KOPT-K1 (cell line): ENCODE measurements around the gene OGDH.
A peak's percentile ranks its signal among the peaks of the same experiment; 100 is the strongest.
"Not testable (repeated sequence)": the region's sequence is repeated elsewhere in the genome, so short reads cannot be mapped to it uniquely, and the experiment has no call there.

ENCODE experiments used
- H3K27ac ChIP-seq: fragments of 200-600 bp; sonication (generic); 2 replicates; pipeline ENCODE4 v1.5.1; 2016; ENCODE audit warnings: antibody characterized with exemption, mild to moderate bottlenecking, low read depth, low read length; ENCODE audit not compliant: poor library complexity, severe bottlenecking
- H3K36me3 ChIP-seq: fragments of 200-600 bp; sonication (generic); 2 replicates; pipeline ENCODE4 v1.5.1; 2017; ENCODE audit warnings: antibody characterized with exemption, mild to moderate bottlenecking, low read length, moderate library complexity; ENCODE audit not compliant: insufficient read depth
- H3K9me3 ChIP-seq: fragments of 200-600 bp; sonication (generic); 2 replicates; pipeline ENCODE4 v1.5.1; 2017; ENCODE audit warnings: antibody characterized with exemption, low read length, mild to moderate bottlenecking; ENCODE audit not compliant: insufficient read depth, poor library complexity, severe bottlenecking

Gene OGDH

GRCh38 chr7:44729949-44730590 is 123.6 kb downstream of the OGDH start:
- H3K9me3 ChIP-seq = no peaks in the 10 kb centered on the region
- no peak overlapping the region for H3K27ac ChIP-seq
- no peaks in the 10 kb centered on the region for H3K36me3 ChIP-seq

DNA sequence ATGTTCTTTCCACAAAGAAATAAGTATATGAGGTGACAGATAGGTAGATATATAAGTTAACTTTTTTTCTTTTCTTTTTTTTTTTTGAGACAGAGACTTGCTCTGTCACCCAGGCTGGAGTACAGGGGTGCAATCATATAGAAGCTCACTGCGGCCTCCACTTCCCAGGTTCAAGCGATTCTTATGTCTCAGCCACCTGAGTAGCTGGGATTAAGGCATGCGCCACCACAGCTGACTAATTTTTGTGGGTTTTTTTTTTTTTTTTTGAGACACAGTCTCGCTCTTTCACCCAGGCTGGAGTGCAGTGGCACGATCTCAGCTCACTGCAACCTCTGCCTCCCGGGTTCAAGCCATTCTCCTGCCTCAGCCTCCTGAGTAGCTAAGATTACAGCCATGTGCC is 126.5 kb downstream of the OGDH start:
- not testable (repeated sequence) for H3K27ac ChIP-seq, H3K9me3 ChIP-seq, H3K36me3 ChIP-seq

DNA sequence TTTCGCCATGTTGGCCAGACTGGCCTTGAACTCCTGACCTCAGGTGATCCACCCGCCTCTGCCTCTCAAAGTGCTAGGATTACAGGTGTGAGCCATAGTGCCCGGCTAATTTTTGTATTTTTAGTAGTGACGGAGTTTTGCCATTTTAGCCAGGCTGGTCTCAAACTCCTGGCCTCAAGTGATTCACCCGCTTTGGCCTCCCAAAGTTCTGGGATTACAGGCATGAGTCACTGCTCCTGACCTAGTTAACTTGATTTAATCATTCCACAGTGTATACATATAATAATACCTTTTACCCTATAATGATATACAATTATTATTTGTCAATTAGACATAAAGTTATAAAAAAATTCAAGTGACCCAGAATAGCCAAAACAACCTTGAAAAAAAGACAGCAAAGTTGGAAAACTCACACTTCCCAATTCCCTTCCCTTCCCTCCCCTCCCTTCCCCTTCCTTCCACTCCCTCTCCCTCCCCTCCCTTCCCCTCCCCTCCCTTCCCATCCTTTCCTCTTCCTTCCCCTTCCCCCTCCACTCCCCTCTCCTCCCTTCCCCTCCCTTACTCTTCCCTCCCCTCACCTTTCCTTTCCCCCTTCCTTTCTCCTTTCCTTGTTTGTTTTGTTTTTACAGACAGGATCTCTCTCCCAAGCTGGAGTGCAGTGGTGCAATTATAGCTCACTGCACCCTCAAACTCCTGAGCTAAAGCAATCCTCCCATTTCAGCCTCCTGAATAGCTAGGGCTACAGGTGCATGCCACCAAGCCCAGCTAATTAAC is 127.5 kb downstream of the OGDH start:
- Histone ChIP-seq H3K27ac (no peak overlapping the region), H3K36me3 (no peaks in the 10 kb centered on the region), H3K9me3 (no peaks in the 10 kb centered on the region)

- H3K27ac ChIP-seq = no peak overlapping the region
- no peaks in the 10 kb centered on the region for H3K9me3 ChIP-seq
These were observed 129.2 kb downstream of the OGDH start for GRCh38 chr7:44735403-44736165.

GRCh38 chr7:44736896-44737295 is 130.5 kb downstream of the OGDH start:
- Histone ChIP-seq H3K27ac (no peak overlapping the region), H3K36me3 (no peaks in the 10 kb centered on the region), H3K9me3 (no peaks in the 10 kb centered on the region)

More at GRCh38 chr7:44735403-44736165, 129.2 kb downstream of the OGDH start:
- no peaks in the 10 kb centered on the region for H3K36me3 ChIP-seq

- H3K9me3 ChIP-seq = no peaks in the 10 kb centered on the region
- H3K36me3 ChIP-seq = no peaks in the 10 kb centered on the region
- no peak overlapping the region for H3K27ac ChIP-seq
These were observed 131.8 kb downstream of the OGDH start for GRCh38 chr7:44738051-44738723.

DNA sequence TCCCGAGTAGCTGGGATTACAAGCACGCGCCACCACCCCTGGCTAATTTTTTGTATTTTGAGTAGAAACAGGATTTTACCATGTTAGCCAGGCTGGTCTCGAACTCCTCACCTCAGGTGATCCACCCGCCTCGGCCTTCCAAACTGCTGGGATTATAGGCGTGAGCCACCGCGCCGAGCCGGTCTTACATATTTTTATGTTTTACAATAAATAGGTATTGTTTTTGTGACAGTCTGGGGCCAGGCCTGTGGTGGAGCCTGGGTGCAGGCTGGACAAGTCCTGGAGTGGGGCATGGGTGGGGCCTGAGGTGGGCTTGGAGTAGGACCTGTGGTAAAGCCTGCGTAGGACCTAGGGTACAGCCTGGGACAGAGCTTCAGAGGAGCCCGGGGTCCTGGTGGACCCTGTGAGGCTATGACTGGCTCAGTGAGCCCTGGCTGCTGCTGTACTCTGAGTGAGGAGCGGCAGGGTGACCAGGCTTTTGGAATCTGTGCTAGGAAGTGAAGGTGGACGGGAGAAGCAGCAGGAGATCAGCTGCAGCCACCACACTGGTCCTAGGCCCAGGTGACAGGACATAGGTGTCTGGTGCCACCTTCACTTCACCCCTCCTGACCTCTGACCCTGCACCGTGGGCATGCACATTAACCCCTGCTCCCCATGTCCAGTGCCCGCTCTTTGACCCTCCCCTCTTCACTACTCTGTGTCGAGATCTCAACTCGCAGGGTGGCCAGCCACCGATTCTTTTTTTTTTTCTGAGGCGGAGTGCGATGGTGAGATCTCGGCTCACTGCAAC is 132.6 kb downstream of the OGDH start:
- Histone ChIP-seq H3K27ac (no peak overlapping the region), H3K9me3 (no peaks in the 10 kb centered on the region), H3K36me3 (no peaks in the 10 kb centered on the region)

GRCh38 chr7:44740055-44740454 is 133.6 kb downstream of the OGDH start:
- Histone ChIP-seq H3K27ac (no peak overlapping the region), H3K9me3 (no peaks in the 10 kb centered on the region), H3K36me3 (no peaks in the 10 kb centered on the region)

DNA sequence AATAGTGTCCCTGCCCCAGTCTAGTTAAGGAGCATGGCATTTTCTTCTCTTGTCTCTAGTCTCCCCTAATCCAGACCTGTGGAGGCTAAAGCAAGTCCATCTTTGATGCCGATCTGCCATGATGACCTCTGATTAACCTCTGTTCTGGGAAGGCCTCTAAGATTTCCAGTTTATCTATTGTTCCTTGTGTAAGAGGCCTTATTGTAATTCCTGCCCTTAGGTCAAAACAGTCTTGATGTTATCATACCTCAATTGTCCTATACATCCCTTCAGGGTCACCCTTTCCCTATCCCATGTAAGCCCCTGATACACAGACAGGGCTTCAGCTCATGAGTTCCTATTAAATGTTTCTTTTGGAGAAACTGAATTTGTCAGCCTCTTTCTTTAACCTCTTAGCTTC is 137.3 kb downstream of the OGDH start:
- Histone ChIP-seq H3K27ac (no peak overlapping the region), H3K36me3 (no peaks in the 10 kb centered on the region)

DNA sequence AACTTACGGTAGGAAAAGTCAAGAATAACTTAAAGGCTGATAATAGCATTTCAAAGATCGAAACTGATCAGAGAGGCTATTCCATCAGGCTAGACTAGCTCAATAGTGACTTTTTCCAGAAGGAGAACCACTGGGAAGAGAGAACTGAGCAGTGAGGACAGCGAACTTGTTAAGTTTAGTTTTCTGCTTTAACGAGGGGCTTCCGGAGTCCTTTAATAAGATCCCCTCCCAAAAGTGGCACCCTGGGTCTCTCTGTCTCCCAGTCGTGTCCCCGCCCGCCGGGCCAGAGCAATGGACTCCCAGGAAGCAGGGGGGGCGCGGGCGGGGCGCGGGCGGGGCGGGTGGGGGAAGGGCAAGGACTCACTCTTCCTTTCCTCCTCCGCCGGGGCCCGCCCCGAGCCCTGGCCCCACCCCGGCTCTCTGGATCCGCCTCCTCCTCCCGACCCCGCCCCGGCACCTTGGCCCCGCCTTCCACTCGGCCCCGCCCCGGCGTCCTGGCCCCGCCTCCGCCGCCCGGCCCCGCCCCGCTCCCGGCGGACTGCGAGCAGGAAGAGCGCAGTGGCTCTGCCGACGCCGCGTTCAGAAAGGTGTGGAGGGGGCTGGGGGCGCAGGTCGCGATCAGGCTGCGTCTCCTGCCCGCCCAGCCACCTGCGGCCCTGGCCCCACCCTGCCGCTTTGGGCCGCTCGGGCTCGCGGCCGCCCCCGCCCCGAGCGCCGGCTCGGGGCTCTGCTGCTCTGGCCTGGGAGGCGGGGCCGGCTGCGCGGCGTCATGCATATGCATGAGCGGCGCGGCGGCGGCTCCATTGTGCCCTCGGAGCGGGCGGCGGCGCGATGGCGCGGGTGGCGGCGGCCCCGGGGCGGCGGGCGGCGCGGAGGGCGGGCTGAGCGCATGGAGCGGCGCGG is 141.9 kb downstream of the OGDH start, which contains the start of gene ZMIZ2:
Gene ZMIZ2 (plus strand): TSS at position 803 of the 903 bp plus-strand sequence. CDS start 7,403 bp downstream, outside the sequence.
- Histone ChIP-seq H3K27ac (peak within 1 kb of the TSS; percentile 79), H3K9me3 (no peaks in the 10 kb centered on the region), H3K36me3 (0 out of 2 replicates have a peak, but pooled peaks cover 5% of the 10 kb centered on the region)

More for the DNA sequence above, 137.3 kb downstream of the OGDH start:
- no peaks in the 10 kb centered on the region for H3K9me3 ChIP-seq

GRCh38 chr7:44748948-44749731 is 142.7 kb downstream of the OGDH start:
- H3K36me3 ChIP-seq = 0 out of 2 replicates have a peak, but pooled peaks cover 5% of the 10 kb centered on the region
- peak overlapping the region; percentile 79 for H3K27ac ChIP-seq
- no peaks in the 10 kb centered on the region for H3K9me3 ChIP-seq

DNA sequence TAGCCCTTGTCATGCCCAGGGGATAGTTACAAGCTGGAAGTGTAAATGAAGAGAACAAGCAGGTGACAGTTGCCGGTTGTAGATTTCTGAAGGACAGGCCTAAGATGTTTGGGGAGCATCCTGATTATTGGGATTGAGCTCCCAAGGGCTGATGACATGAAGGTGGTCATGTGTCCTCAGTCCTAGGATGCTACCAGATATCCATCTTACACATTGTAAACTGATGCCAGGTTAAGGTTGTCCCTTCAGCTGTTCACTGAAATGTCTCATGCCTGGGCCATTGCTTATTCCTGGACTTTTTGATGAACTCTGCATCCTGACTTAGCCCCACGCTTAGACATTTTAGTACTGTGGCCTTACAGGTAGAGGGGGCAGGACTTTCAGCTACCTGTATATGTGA is 143.6 kb downstream of the OGDH start:
- Histone ChIP-seq H3K9me3 (no peaks in the 10 kb centered on the region), H3K36me3 (0 out of 2 replicates have a peak, but pooled peaks cover 5% of the 10 kb centered on the region), H3K27ac (no peak overlapping the region)

GRCh38 chr7:44750424-44750823 is 144.0 kb downstream of the OGDH start:
- H3K36me3 ChIP-seq = 0 out of 2 replicates have a peak, but pooled peaks cover 5% of the 10 kb centered on the region
- no peaks in the 10 kb centered on the region for H3K9me3 ChIP-seq
- H3K27ac ChIP-seq = peak overlapping the region; percentile 6
